ENCODE data around the gene MYMK. TPM values are rescaled to one million over a fixed set of nuclear protein-coding genes. Genes with fewer than 3 reads are reported as not detected.

Gene MYMK
- total and polyA plus RNA-seq, 2 experiments from 2014 or later = not detected

GRCh38 chr9:133502112-133502511 is 22.6 kb downstream of the MYMK start:
- Histone ChIP-seq H2AFZ (no peak overlapping the region), H3K4me2 (no peak overlapping the region), H3K9me2 (ENCODE audit: insufficient read depth) (no peaks in the 10 kb centered on the region), H3K36me3 (ENCODE audit: insufficient read depth) (no peaks in the 10 kb centered on the region), H3K27me3 (ENCODE audit: insufficient read depth) (no peaks in the 10 kb centered on the region), H3K27ac (ENCODE audit: low read depth) (no peak overlapping the region), H3K79me2 (replicated peaks; ENCODE audit: insufficient read depth) (no peaks in the 10 kb centered on the region), H3K4me3 (no peak overlapping the region), H3K4me1 (ENCODE audit: insufficient read depth) (no peaks in the 10 kb centered on the region), H3F3A (replicated peaks; ENCODE audit: low read depth) (no peaks in the 10 kb centered on the region), H4K20me1 (replicated peaks; ENCODE audit: insufficient read depth) (no peaks in the 10 kb centered on the region)
- Mint-ChIP-seq H3K4me3 (no peak overlapping the region), H3K4me1 (no peaks in the 10 kb centered on the region), H3K27ac (no peak overlapping the region), H3K9me3 (peaks cover 32% of the 10 kb centered on the region), H3K27me3 (ENCODE audit: insufficient read depth, low read depth, poor library complexity) (peaks cover 8% of the 10 kb centered on the region), H3K36me3 (ENCODE audit: low read depth) (peaks cover 3% of the 10 kb centered on the region; the same call in 1 of the 3 replicates)
- ATAC-seq (no peak), DNase-seq (ENCODE audit: low spot score) (no peak)
- no peak for TF ChIP-seq ZNF462 (CRISPR knock-in tag; IDR thresholded peaks at IDR 0.05)
- no peak for TF ChIP-seq ZNF331 (CRISPR knock-in tag; IDR thresholded peaks at IDR 0.05; ENCODE audit: low read depth)
- TF ChIP-seq ETS1 (IDR thresholded peaks at IDR 0.05) = no peak
- no peak for TF ChIP-seq CREB1 (CRISPR knock-in tag; IDR thresholded peaks at IDR 0.05; ENCODE audit: low read depth)
- TF ChIP-seq CTCF (conservative IDR thresholded peaks at IDR 0.05; ENCODE audit: low read depth in 2 of 2) = no peak
- no peak for TF ChIP-seq JUNB (IDR thresholded peaks at IDR 0.05; ENCODE audit: unreplicated experiment)
- TF ChIP-seq NANOG (IDR thresholded peaks at IDR 0.05; ENCODE audit: borderline replicate concordance) = no peak
- no peak for TF ChIP-seq ZNF114 (CRISPR knock-in tag; IDR thresholded peaks at IDR 0.05)
- TF ChIP-seq STAT1 (IDR thresholded peaks at IDR 0.05; ENCODE audit: unreplicated experiment) = no peak
- TF ChIP-seq POLR2AphosphoS5 (IDR thresholded peaks at IDR 0.05; ENCODE audit: low read depth) = no peak
- no peak for TF ChIP-seq EZH2phosphoT487 (IDR thresholded peaks at IDR 0.05; ENCODE audit: unreplicated experiment)
- no peak for TF ChIP-seq EZH2 (IDR thresholded peaks at IDR 0.05; ENCODE audit: low read depth, unreplicated experiment)
- TF ChIP-seq REST (IDR thresholded peaks at IDR 0.05; ENCODE audit: unreplicated experiment) = no peak

All from GM23338 (cell line).